DMS114 treated with DMSO at 0.1 percent for 48 hours (cell line): ENCODE data around the gene SLU7.
A peak's percentile ranks its signal among the peaks of the same experiment; 100 is the strongest.

Source experiments
- DNase-seq: peaks from one replicate; lab custom pipeline; 2025; ENCODE audit not compliant: unreplicated experiment; lab: John Stamatoyannopoulos, UW

Gene SLU7

DNA sequence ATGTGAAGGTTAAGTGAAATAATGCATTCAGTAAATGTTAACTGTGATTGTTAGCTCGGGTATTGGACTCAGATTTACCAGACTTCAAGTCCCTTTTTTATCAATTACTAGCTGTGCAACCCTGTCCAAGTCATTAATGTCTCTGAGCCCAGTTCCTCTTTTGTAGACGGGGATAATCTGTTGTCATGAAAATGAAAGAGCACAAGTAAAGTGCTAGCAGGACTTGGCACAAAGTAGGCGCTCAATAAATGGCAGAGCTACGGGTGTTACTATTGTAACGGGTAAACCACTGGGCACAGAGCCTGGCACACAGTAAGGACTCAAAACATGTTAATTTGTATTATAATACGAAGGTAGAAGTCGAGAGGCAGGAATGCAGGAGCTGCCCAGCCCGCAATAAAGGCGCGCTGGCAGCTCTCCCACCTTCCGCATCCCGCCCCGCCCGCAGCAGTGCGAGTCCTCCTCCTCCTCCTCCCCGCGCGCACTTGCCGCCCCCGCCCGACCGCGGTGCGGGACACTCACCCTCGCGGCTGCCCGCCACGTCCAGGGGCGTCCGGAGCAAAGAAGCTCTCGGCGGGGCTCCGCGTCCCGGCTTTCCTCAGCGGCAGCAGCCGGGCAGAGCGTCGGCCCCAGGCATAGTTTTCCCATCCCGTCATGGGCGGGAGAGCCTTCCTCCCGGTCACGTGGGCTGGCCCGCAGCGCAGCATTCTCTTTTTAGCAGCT, 48.7 kb downstream of the SLU7 start, which contains the start of gene C1QTNF2:
C1QTNF2 (minus strand) TSS at position 637 of the 723 bp plus-strand sequence. CDS start 15,615 bp downstream, outside the sequence.
- DNase-seq = peak; percentile 16

DNA sequence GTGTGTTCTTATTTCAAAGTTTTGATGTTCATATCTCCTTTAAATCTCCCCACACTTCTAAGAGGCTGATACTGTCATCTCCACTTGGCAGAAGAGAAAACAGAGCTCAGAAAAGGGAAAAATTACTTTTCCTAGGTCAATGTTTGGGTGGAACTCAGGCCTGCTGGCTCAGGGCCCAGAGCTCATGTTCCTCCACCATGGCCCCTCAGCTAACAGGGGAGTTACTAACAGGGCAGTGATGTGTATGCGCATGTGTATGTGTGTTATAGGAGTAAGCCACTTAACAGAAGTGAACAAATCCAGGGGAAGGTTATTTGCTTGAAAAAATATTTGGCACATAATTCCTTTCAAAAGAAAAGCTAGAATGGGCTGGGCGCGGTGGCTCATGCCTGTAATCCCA, 51.0 kb downstream of the SLU7 start:
- DNase-seq = no peak

DNA sequence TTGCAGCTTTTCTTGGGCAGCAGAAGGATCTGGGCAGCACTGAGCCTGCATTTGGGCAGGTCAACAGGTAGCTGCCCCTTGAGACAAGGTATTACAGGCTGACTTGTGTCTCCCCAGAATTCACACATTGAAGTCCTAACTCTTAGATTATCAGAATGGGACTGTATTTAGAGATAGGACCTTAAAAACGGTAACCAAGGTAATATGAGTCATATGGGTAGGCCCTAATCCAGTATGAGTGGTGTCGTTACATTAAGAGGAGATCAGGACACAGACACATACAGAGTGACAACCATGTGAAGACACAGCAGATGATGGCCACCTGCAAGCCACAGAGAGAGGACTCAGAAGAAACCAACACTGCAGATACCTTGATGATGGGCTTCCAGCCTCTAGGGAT, 51.6 kb downstream of the SLU7 start:
- no peak for DNase-seq

DNA sequence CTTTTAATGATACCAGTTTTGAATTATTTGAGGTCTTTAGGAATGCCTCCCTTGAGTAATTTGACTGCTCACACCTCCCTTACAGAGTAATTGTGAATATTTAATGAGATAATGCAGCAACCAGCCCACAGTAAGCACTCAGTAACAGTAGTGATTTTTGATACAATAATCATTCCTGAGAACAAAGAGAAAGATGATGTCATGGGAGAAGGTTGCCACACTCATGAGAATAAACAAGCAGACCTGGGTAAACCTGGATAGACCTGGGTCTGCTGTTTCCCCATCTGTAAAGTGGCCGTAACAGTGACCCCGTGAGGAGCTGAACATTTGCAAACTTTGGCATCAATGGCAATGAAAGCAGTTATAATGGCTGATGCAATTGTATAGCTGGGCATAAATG, 52.7 kb downstream of the SLU7 start:
- no peak for DNase-seq

DNA sequence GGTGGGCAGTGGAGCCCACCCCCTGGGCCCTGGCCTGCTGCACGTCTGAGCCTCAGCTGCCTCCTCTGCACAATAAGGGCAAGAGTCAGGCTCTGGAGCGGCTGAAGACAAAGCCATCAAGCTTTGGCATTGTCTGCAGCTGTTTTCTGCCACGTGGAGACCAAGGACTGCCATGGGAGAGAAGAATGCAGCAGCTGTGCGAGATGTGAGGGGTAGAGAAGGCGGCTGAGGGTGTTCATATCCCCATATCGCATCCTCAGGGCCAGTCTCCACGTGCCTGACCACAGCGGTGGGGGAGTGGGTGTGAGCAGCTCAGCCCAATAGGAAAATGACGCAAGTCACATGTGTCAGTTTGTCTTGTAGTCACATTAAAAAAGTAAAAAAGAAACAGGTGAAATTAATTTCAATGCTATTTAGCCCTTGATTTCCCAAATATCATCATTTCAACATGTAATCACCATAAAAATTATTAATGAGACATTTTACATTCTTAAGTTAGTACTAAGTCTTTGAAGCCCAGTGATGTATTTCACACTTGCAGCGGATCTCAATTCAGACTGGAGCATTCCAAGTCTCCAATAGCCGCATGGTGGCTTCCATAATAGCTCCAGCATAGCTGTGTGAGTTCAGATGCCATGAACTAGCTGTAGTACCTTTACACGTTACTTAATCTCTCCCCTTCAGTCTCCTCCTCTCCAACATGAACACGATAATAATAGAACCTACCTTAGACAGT, 55.1 kb downstream of the SLU7 start:
- no peak for DNase-seq

DNA sequence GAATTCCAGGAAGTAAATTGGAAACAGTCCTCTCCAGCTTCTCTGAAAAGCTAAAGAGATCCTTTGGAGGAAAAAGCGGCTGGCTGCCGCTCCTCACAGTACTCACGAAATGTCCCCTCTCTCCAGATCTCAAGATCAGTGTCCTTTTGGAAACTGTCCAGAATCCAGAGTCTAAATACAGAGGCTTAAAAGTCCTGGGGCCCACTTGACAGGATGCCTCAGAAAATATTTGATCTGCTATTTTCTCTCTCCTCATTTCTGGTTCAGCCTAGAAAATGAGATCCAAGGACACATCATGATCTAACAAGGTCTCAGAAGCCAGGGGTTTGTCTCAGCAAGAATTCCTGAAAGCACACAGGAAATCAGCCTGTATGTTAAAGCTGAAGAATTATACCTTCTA, 55.7 kb downstream of the SLU7 start:
- no peak for DNase-seq

DNA sequence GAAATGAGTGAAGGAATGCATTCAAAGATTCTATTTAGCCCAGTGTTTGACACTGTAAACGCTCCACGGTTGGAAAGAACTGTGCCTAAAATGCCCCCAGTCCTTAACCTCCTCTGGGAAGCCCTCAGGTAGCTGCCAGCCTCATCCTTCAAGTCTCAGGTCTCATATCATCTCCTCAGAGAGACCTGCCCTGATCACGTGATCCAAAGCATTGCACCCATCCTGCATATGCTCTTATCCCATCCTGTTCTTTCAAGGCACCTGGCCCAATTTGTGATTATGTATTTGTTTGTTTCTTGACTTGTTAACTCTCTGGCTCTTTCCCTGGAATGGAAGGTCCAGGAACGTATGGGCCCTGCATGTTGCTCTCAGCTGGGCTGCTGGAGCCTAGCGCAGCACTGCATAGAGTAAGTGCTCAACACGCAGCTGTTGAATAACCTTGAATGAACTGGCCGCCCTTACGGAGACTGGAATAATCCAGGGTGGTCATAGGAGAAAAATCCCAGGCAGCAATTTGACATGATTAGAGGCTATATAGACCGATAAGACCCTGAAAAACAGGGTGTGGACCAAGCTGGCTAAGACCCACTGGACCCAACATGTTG, 57.2 kb downstream of the SLU7 start:
- no peak for DNase-seq

DNA sequence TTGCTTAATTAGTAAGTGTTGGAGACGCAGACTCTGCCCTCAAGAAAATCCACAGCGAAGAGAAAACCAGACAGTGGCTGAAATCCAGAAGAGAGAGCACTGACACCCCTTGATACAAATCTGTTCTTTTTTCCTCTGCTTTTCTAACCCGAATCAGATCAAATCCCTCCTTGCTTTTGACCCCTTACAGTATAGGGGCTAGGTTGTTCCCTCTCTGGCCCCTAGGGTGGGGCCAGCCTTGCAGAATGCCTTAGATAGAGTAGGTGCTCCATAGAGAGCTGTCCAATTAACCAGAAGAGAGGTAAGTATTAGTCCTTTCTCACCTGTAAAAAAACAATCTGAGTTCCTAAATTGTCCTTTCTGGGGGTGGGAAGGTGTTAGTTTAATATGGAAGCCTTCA, 58.6 kb downstream of the SLU7 start:
- DNase-seq = no peak

DNA sequence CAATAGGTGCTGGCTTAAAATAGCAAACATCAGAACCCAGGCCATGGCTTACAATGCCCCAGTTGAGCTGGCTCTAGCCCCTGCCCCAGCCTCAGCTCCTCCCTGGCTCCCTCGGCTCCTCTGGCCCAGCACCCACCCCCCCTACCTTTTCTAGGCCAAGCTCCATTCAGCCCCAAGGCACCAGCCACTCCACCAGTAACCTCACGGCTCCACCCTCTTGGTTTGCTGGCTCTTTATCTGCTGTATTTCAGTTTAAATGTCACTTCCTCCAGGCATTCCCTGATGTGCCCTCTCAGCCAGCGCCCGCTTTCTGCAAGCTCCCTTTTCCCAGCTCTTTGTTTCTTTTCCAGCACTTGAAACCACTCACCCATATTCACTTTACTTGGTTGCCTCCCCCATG, 59.1 kb downstream of the SLU7 start:
- no peak for DNase-seq

DNA sequence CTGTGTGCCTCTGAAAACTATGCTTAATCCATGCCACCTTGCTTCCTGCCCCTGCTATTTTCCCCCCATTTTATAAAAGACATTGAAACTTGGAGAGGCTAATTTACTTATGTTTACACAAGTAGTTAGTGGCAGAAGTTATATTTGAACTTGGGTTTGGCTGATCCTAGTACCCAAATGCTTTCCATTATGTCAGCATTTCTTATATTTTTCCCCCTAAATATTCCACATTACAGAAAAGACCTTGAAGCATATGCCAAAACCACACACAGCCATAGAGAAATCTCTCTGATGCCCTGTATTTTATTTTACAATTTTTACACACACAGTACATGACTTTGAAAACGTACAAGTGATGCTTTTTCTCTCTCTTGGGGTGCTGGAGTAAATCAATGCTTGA, 59.6 kb downstream of the SLU7 start:
- DNase-seq = no peak

DNA sequence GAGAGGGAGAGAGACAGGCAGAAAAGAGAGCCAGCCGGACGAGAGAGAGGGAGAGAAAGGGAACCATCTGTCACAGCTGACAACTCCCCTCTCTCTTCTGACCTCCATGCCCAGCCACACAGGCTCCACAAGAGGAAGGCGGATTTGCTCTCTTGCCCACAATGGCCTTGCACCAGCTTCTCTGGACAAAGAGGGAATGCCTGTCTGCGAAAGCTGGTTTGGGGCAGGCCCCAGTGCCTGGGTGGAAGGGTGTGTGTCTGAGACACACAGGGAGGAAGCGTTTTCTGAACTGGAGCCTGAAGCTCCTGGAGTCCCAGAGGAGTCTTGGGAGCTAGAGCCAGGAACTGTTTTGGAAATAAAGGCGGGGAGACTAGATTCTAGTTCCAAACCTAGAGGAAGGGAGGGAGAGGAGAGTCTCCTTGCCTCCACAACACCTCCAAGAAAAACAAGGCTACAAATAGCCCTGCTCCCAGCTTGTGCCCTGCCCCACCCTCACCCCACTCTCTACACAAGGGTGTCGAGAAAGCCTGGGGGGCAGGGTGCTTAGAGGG, 60.9 kb downstream of the SLU7 start:
- no peak for DNase-seq

DNA sequence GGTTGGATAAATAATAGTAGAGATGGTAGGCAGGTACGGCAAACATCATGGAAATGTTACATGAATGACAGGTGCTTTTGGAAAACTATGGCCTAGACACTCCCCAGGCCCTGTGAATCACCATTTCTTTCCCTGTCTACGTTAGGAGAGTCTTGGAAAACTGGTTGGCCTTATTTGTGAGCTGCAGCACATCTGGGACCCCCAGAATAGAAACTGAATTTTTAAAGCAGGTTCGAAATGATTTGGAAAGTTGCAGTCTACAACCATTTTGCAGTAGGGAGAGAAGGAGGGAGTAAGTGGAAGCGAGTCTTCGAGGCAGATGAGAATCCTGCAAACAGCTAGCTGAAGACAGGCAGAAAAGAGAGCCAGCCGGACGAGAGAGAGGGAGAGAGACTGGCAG, 61.5 kb downstream of the SLU7 start:
- no peak for DNase-seq

DNA sequence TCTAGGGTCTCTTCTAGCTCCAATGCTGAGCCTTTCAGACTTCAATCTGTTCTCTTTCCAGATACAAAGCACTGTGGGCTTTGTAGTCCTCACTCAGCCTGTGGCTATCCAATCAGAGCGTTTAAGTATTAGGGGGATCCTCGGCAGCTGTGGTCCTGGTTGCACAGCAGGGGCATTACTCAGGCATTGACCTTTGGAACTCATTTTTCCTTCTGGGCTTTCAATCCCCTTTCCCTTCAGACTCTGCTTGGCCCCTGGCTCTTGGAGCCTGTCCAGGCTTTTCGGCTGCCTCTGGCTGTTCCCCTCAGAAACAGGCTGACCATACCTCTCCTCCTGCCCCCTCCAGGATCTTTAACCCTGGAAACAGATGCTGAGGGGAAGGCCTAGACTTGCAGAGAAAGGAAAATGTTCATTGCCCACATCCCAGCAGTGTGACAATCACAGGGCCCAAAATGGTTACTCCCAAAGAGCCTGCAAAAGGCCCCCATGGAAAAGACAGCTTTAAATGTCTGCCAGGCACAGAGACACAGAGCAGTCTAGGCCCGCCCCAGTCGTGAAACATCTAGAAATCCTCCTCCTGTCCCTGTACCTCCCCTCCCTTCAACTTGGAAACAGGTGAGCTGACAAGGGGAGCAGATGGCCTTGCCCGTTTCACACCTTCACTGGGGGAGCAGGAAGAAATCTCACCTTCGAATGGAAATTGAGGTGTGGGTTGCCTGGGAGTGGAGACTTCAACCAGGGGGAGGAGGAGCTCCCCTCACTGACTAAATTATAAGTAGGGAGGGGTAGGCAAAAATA, 62.1 kb downstream of the SLU7 start:
- no peak for DNase-seq

DNA sequence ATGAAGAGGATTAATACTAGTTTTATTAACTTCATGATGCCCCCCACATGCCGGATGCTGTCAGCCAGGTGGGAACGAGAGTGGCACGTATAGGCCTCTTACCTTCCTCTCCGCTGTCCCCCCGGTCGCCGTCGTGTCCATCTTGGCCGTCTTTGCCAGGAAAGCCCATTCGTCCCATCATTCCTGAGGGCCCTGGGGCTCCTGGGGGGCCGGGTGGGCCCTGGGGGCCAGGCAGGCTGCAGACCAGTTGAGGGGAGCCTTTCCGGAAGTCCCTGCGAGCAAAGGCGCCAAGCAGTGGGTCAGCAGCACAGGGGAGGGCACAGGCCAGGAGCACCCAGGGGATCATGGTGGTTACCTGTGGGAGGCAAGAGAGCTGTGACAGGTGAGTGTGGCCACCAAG, 64.2 kb downstream of the SLU7 start:
- DNase-seq = no peak

DNA sequence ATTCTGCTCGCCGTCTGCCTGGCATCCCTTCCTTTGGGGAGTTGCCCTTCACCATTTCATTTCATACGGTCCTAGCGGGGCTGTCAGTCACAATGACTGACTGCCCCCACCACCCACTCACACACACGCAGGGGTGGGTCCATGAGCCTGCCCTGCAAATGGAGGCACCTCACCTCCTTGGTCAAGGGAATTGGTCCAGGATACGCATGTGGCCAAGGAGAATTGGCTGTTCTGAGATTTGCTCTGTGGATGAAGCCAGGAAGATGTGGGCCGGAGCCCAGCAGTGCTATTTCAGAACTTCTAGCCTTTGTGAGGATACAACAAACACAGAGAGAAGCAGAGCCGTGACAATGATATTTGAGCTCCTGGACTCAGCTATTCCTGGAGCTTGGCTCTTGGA, 65.5 kb downstream of the SLU7 start:
- DNase-seq = no peak

DNA sequence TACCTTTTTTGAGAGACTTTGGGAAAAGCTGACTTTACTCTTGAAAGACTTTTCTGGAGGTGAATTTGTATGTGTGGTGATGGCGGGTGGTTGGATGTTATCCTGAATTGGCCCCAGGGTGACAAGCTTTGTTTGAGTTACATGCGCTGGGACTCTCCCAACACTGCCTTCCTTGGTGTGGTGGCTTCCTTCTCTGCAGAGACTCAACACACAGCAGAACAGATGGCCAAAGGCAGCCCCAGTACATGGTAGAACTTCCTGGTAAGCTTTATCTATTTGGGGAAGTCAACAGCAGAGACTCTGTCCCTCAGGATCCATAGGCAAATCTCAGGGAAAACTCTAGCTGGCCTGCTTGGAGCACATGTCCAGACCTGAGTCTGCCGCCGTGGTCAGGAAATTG, 66.6 kb downstream of the SLU7 start:
- DNase-seq = no peak
